ENCODE results near the gene EFNA4. TPM values are rescaled to one million over a fixed set of nuclear protein-coding genes. Genes with fewer than 3 reads are reported as not detected.

The EFNA4 gene
- total RNA-seq, 6 donors from 2014 or later: 2.8 to 8.1 (median 7.0) TPM

DNA sequence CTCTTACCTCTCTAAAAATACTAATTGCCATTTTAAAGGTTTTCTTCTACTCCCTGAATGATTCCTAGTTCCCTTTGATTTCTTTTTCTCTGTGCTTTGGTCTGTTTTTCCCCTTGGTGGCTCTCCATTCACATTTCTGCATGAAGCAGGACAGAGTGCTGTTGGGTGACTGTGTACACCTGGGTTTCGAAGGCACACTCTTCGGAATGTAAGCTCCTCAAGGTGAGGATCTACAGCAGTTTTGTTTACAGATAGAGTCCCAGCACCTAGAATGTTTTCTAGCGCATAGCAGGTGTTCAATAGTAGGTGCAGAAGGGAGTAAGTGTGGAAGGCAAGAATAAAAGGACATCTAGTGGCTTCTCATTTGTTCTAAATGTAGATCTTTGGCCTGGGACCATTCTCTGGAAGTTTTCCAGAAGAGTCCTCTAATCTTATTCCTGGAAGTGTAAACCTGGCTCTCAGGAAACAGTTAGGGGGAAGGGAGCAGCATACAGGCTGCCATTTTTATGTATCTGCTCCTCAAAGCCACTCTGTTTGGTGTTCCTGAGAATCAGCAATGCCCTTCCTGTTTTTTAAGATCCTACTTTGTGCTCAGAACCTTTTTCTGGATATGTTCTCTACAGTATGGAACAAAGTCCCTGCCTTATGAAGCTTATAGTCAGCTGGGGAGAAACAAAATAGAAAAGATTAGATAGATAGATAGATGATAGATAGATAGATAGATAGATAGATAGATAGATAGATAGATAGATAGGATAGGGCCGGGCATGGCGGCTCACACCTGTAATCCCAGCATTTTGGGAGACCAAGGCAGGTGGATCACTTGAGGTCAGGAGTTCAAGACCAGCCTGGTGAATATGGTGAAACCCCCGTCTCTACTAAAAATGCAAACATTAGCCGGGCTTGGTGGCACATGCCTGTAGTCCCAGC is 41.3 kb downstream of the EFNA4 start:
- Histone ChIP-seq H3K9me3 (no peaks in the 10 kb centered on the region), H3K27ac (peak overlapping the region; percentile 53 to 81 (median 74)), H3K4me3 (no peak overlapping the region), H3K36me3 (no peaks in the 10 kb centered on the region), H3K4me1 (peaks cover 3 to 34% (median 15%) of the 10 kb centered on the region in 4 donors), H3K27me3 (no peaks in the 10 kb centered on the region)
- WGBS, 2 donors: 63 to 66% methylated on average over 7 of the region's 7 CpGs
- ATAC-seq (ENCODE audit: low FRiP score in 2 of 2) (no peak), DNase-seq (no peak)
- TF ChIP-seq POLR2AphosphoS5 (IDR thresholded peaks at IDR 0.05) (no peak), POLR2A (IDR thresholded peaks at IDR 0.05) (no peak), EP300 (IDR thresholded peaks at IDR 0.05) (no peak)
- TF ChIP-seq, protein P1, sequence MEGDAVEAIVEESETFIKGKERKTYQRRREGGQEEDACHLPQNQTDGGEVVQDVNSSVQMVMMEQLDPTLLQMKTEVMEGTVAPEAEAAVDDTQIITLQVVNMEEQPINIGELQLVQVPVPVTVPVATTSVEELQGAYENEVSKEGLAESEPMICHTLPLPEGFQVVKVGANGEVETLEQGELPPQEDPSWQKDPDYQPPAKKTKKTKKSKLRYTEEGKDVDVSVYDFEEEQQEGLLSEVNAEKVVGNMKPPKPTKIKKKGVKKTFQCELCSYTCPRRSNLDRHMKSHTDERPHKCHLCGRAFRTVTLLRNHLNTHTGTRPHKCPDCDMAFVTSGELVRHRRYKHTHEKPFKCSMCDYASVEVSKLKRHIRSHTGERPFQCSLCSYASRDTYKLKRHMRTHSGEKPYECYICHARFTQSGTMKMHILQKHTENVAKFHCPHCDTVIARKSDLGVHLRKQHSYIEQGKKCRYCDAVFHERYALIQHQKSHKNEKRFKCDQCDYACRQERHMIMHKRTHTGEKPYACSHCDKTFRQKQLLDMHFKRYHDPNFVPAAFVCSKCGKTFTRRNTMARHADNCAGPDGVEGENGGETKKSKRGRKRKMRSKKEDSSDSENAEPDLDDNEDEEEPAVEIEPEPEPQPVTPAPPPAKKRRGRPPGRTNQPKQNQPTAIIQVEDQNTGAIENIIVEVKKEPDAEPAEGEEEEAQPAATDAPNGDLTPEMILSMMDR (IDR thresholded peaks at IDR 0.05): no peak

DNA sequence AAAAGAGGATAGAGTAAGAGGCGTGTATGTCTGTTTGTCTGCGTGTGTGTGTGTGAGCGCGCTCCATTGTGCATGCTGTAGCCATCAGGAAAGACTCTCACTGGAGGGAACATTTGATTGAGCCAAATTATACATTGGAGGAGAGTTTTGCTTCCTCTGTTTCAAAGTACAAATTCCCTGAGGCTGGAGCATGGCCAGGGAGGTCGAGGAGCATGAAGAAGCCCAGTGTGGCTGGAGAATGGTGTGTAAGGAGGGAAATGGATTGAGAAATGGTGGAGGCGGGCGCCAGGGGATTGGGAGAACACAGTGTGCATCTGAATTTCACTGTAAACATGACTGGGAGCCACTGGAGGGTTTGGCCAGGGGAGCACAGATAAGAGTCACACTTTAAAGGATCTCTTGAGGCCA is 42.1 kb downstream of the EFNA4 start:
- no peak overlapping the region for H3K4me3 ChIP-seq
- peaks cover 3 to 34% (median 15%) of the 10 kb centered on the region in 4 donors for H3K4me1 ChIP-seq
- DNase-seq (peak in 1 of 2 donors; percentile 91), ATAC-seq (ENCODE audit: low FRiP score in 2 of 2) (peak; percentile 69 to 93)
- no peaks in the 10 kb centered on the region for H3K9me3 ChIP-seq
- WGBS, 2 donors: 28 to 56% methylated on average over 7 of the region's 7 CpGs
- H3K36me3 ChIP-seq: no peaks in the 10 kb centered on the region
- no peaks in the 10 kb centered on the region for H3K27me3 ChIP-seq
- H3K27ac ChIP-seq: peak overlapping the region; percentile 53 to 81 (median 74)
- TF ChIP-seq POLR2AphosphoS5 (IDR thresholded peaks at IDR 0.05): peak; percentile 45 to 75
- no peak for TF ChIP-seq POLR2A (IDR thresholded peaks at IDR 0.05)
- TF ChIP-seq, protein P1 (IDR thresholded peaks at IDR 0.05): no peak
- TF ChIP-seq EP300 (IDR thresholded peaks at IDR 0.05): peak in 2 of 4 donors; percentile 44 to 87

DNA sequence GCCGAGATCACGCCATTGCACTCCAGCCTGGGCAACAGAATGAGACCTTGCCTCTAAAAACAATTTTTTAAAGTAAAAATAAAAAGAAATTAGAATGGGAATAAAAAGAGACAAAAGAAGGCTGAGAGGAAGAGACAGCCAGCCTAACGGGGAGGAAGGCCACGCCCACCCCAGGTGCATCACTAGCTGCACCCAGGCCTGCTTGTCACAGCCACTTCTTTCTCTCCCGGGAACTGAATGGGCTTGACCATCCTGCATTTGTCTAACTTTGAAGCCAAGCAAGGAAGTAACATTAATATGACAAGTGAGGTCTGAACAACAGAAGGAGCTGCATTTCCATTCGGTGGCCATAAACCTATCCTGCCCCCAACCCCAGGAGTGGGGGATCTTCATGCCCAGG is 43.3 kb downstream of the EFNA4 start:
- H3K27ac ChIP-seq: peak overlapping the region in 2 of 4 donors; percentile 64 to 69
- whole genome bisulfite sequencing, 2 donors: 81 to 82% methylated on average over 6 of the region's 6 CpGs
- peaks cover 3 to 34% (median 15%) of the 10 kb centered on the region in 4 donors for H3K4me1 ChIP-seq
- no peaks in the 10 kb centered on the region for H3K27me3 ChIP-seq
- H3K36me3 ChIP-seq: no peaks in the 10 kb centered on the region
- TF ChIP-seq POLR2A (IDR thresholded peaks at IDR 0.05): no peak
- TF ChIP-seq, protein P1 (IDR thresholded peaks at IDR 0.05): no peak
- TF ChIP-seq EP300 (IDR thresholded peaks at IDR 0.05): no peak
- TF ChIP-seq POLR2AphosphoS5 (IDR thresholded peaks at IDR 0.05): no peak
- no peaks in the 10 kb centered on the region for H3K9me3 ChIP-seq
- ATAC-seq (ENCODE audit: low FRiP score in 2 of 2): no peak
- H3K4me3 ChIP-seq: no peak overlapping the region
- no peak for DNase-seq

DNA sequence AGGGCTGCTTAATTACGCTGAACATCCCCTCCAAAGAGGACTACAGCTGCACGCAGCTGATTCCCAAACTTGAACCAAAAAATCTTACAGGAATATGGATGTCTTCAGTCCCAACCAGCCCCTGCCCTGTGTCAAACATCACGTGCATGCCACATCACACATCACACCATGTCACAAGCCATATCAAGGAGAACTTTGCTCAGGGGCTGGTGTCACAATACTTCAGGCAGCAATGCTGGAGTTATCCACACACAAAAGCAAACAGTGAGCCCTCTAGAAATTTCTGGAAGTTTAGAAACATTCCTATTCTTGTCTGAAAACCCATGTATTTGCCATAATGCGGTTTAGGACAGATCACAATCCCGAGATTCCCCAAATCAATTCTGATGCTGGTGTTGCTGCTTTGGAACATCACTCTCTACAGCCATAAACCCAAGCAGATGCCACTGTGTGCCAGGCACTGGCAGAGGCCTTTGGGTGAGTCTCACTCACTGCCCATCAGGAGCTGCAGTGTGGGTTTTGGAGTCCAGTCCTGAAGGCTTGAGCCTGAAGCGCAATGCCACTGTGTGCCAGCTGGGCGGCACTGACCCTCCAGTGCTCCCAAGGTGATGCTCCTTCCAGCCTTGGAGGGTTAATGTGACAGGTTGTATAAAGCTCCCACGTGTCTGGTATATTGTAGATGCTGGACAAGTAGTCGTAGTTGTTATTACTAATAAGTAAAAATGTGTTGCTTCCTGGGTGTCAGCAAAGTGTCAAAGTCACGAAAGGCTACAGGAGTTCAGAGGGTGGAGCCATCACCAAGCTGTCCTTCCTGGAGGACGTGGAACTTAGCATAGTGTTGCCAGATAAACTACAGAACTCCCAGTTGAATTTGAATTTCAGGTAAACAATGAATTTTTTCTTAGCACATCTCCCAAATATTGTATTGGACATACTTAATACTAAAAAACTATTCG is 44.0 kb downstream of the EFNA4 start:
- peaks cover 3 to 27% (median 15%) of the 10 kb centered on the region in 4 donors for H3K4me1 ChIP-seq
- H3K27ac ChIP-seq: peak overlapping the region in 1 of 4 donors; percentile 0
- no peak overlapping the region for H3K4me3 ChIP-seq
- H3K27me3 ChIP-seq: no peaks in the 10 kb centered on the region
- no peaks in the 10 kb centered on the region for H3K9me3 ChIP-seq
- H3K36me3 ChIP-seq: no peaks in the 10 kb centered on the region
- ATAC-seq (ENCODE audit: low FRiP score in 2 of 2): no peak
- peak in 1 of 2 donors; percentile 25 for DNase-seq
- 75 to 77% methylated on average over 12 of the region's 12 CpGs for WGBS, 2 donors
- TF ChIP-seq POLR2AphosphoS5 (IDR thresholded peaks at IDR 0.05): no peak
- no peak for TF ChIP-seq POLR2A (IDR thresholded peaks at IDR 0.05)
- no peak for TF ChIP-seq EP300 (IDR thresholded peaks at IDR 0.05)
- TF ChIP-seq, protein P1 (IDR thresholded peaks at IDR 0.05): no peak
